Esophagus squamous epithelium (tissue), 4 donors: Measurements from ENCODE around the gene HSD17B3.

Experiments used
- CTCF ChIP-seq, 6 experiments: fragments of 450-650 bp in 4 of 6; fragments of 200-600 bp in 2 of 6; sonication (generic) in 2 of 6; IDR thresholded peaks; one replicate each; pipeline ENCODE4 v1.5.1; 2016 to 2019; ENCODE audit warnings: antibody characterized with exemption in 6 of 6, mild to moderate bottlenecking in 4 of 6, moderate library complexity in 4 of 6
- POLR2A ChIP-seq, 4 donors: fragments of 450-650 bp; IDR thresholded peaks; one replicate each; pipeline ENCODE4 v1.6.1; 2017; ENCODE audit warnings: antibody characterized with exemption in 4 of 4, mild to moderate bottlenecking in 4 of 4, moderate library complexity in 3 of 4

- TF ChIP-seq POLR2A (IDR thresholded peaks at IDR 0.05) = no peak
- TF ChIP-seq CTCF (IDR thresholded peaks at IDR 0.05) = no peak
These were observed 19.5 kb upstream of the HSD17B3 start for GRCh38 chr9:96321515-96321914.
